NT2/D1 (cell line): ENCODE results near the gene C1orf21.

ENCODE experiments used
- SUZ12 ChIP-seq: IDR thresholded peaks from 2 replicates; pipeline ENCODE4 v1.6.1; 2011; ENCODE audit not compliant: insufficient read length, insufficient read depth; ENCODE audit errors: extremely low read depth
- ZNF274 ChIP-seq: IDR thresholded peaks from 2 replicates; pipeline ENCODE4 v1.6.1; 2011; ENCODE audit warnings: mild to moderate bottlenecking, low read depth, low read length

GRCh38 chr1:184627007-184627341, 240.1 kb downstream of the C1orf21 start:
- TF ChIP-seq SUZ12 (no peak), ZNF274 (no peak)
